SK-N-SH (cell line): ENCODE data around the gene THSD7B. TPM values are rescaled to one million over a fixed set of nuclear protein-coding genes. Genes with fewer than 3 reads are reported as not detected.
A peak's percentile ranks its signal among the peaks of the same experiment; 100 is the strongest.

ENCODE experiments used
- CTCF ChIA-PET: fragments of 300-600, 350-600 bp; formaldehyde crosslinking; extraction: SDS; loops from one replicate; lab custom pipeline; 2021; lab: Yijun Ruan, JAX
- POLR2A ChIA-PET: fragments of 350-600 bp; sonication (Branson Sonifier 250); formaldehyde crosslinking; extraction: SDS; loops from one replicate; lab custom pipeline; 2020; ENCODE audit warnings: antibody characterized with exemption, inconsistent platforms; lab: Yijun Ruan, JAX
- DNase-seq: peaks from one replicate; pipeline ENCODE4 v3.0.0; 2012
- H2AFZ ChIP-seq: fragments of 200-600 bp; sonication (generic); 2 replicates; pipeline ENCODE4 v1.8.1; 2016; ENCODE audit warnings: antibody characterized with exemption, mild to moderate bottlenecking, low read depth
- H3F3A ChIP-seq: fragments of 200-600 bp; sonication (generic); replicated peaks from 2 replicates; pipeline ENCODE3; 2016; ENCODE audit warnings: antibody characterized with exemption, mild to moderate bottlenecking; ENCODE audit not compliant: insufficient read depth
- H3K27ac ChIP-seq, 2 experiments: fragments of 200-500 bp in 1 of 2; fragments of 200-600 bp in 1 of 2; sonication (Bioruptor generic) in 1 of 2; sonication (generic), shearing (Covaris generic) in 1 of 2; 2 replicates each; pipeline versions ENCODE4 v1.5.1 to v1.6.1; 2014 to 2016; ENCODE audit warnings: low read depth in 2 of 2, inconsistent platforms in 1 of 2, low read length in 1 of 2, mild to moderate bottlenecking in 1 of 2, mixed read lengths in 1 of 2
- H3K27me3 ChIP-seq: fragments of 200-600 bp; sonication (generic), shearing (Covaris generic); 2 replicates; pipeline ENCODE4 v1.6.1; 2016; ENCODE audit warnings: mixed run types; ENCODE audit not compliant: insufficient read depth
- H3K36me3 ChIP-seq, 2 experiments: fragments of 200-500 bp in 1 of 2; fragments of 200-600 bp in 1 of 2; sonication (Bioruptor generic) in 1 of 2; sonication (generic) in 1 of 2; replicated peaks in 1 of 2; 2 replicates each; pipeline versions ENCODE3 to v1.5.1; 2014 to 2016; ENCODE audit warnings: low read length in 1 of 2, mild to moderate bottlenecking in 1 of 2; ENCODE audit not compliant: insufficient read depth in 2 of 2, control insufficient read depth in 1 of 2
- H3K4me1 ChIP-seq, 2 experiments: fragments of 200-500 bp in 1 of 2; fragments of 200-600 bp in 1 of 2; sonication (Bioruptor generic) in 1 of 2; sonication (generic), shearing (Covaris generic) in 1 of 2; 2 replicates each; pipeline versions ENCODE4 v1.5.1 to v1.6.1; 2014 to 2016; ENCODE audit warnings: low read depth in 1 of 2, low read length in 1 of 2, mixed run types in 1 of 2; ENCODE audit not compliant: insufficient read depth in 2 of 2, control insufficient read depth in 1 of 2
- H3K4me2 ChIP-seq: fragments of 200-600 bp; sonication (generic), shearing (Covaris generic); 2 replicates; pipeline ENCODE4 v1.6.1; 2017; ENCODE audit warnings: mixed run types
- H3K4me3 ChIP-seq, 2 experiments: fragments of 200-500 bp in 1 of 2; fragments of 200-600 bp in 1 of 2; sonication (Bioruptor generic) in 1 of 2; sonication (generic), shearing (Covaris generic) in 1 of 2; 2 replicates each; pipeline versions ENCODE4 v1.5.1 to v1.8.1; 2014 to 2016; ENCODE audit warnings: low read depth in 2 of 2, inconsistent platforms in 1 of 2, low read length in 1 of 2, mild to moderate bottlenecking in 1 of 2, mixed read lengths in 1 of 2, moderate library complexity in 1 of 2
- H3K79me2 ChIP-seq: fragments of 200-600 bp; sonication (generic); 2 replicates; pipeline ENCODE4 v1.8.1; 2017; ENCODE audit warnings: mild to moderate bottlenecking; ENCODE audit not compliant: insufficient read depth
- H3K9ac ChIP-seq: fragments of 200-600 bp; sonication (generic); 2 replicates; pipeline ENCODE4 v1.6.1; 2017; ENCODE audit warnings: mixed run types
- H3K9me2 ChIP-seq: fragments of 200-600 bp; sonication (generic); 2 replicates; pipeline ENCODE4 v1.6.1; 2017; ENCODE audit warnings: mixed run types
- H3K9me3 ChIP-seq: fragments of 200-600 bp; sonication (generic); 2 replicates; pipeline ENCODE4 v1.6.1; 2017; ENCODE audit warnings: mixed run types, mild to moderate bottlenecking, moderate library complexity
- H4K20me1 ChIP-seq: fragments of 200-600 bp; sonication (generic); 2 replicates; pipeline ENCODE4 v1.6.1; 2017; ENCODE audit warnings: mild to moderate bottlenecking, mixed run types; ENCODE audit not compliant: insufficient read depth
- CTCF ChIP-seq: fragments of 200-600 bp; sonication (generic); IDR thresholded peaks from 2 replicates; pipeline ENCODE4 v1.6.1; 2017; ENCODE audit warnings: antibody characterized with exemption, mild to moderate bottlenecking, moderate library complexity
- EP300 ChIP-seq, 2 experiments: IDR thresholded peaks; 2 replicates each; pipeline versions ENCODE4 v1.4.0 to v1.6.1; 2012; ENCODE audit warnings: borderline replicate concordance in 1 of 2, low read depth in 1 of 2, low read length in 1 of 2
- EZH2phosphoT487 ChIP-seq: fragments of 200-600 bp; sonication (generic); IDR thresholded peaks from 2 replicates; pipeline ENCODE4 v1.6.1; 2017; ENCODE audit warnings: low read depth, mixed run types, mild to moderate bottlenecking, antibody characterized with exemption, moderate library complexity, borderline replicate concordance
- FOSL2 ChIP-seq: IDR thresholded peaks from 2 replicates; pipeline ENCODE4 v1.4.0; 2012; ENCODE audit warnings: low read depth, mild to moderate bottlenecking, moderate library complexity, borderline replicate concordance
- MEF2A ChIP-seq: IDR thresholded peaks from 2 replicates; pipeline ENCODE4 v1.4.0; 2012; ENCODE audit warnings: low read depth, borderline replicate concordance
- MXI1 ChIP-seq: IDR thresholded peaks from 2 replicates; pipeline ENCODE4 v1.6.1; 2012; ENCODE audit warnings: mild to moderate bottlenecking, low read depth, low read length, improper control_type of control experiment
- POLR2AphosphoS5 ChIP-seq: IDR thresholded peaks from 2 replicates; pipeline ENCODE4 v1.6.1; 2012; ENCODE audit warnings: low read depth, low read length
- RXRA ChIP-seq: IDR thresholded peaks from 2 replicates; pipeline ENCODE4 v1.4.0; 2012; ENCODE audit warnings: low read depth, mild to moderate bottlenecking, borderline replicate concordance
- SMC3 ChIP-seq: IDR thresholded peaks from 2 replicates; pipeline ENCODE4 v1.6.1; 2012; ENCODE audit warnings: low read depth, low read length, improper control_type of control experiment
- TCF12 ChIP-seq: IDR thresholded peaks from 2 replicates; pipeline ENCODE4 v1.4.0; 2012
- USF1 ChIP-seq: IDR thresholded peaks from 2 replicates; pipeline ENCODE4 v1.4.0; 2012; ENCODE audit warnings: low read depth, borderline replicate concordance
- USF2 ChIP-seq: fragments of 150-350 bp; IDR thresholded peaks from 2 replicates; pipeline ENCODE4 v1.6.1; 2017; ENCODE audit warnings: antibody characterized with exemption, low read length, low read depth, borderline replicate concordance
- ZBTB33 ChIP-seq: IDR thresholded peaks from 2 replicates; pipeline ENCODE4 v1.4.0; 2012; ENCODE audit warnings: low read depth, borderline replicate concordance
- WGBS: methylation state at CpG from one replicate; pipeline ENCODE4 v1.1.6; 2017; ENCODE audit warnings: low lambda C conversion rate; 5-methylcytosine and 5-hydroxymethylcytosine counted together
- polyA plus RNA-seq, 3 experiments: library from polyadenylated mRNA; depleted of rRNA; stranded (reverse); fragments of >200 nt; gene quantifications; 2 replicates each; pipeline ENCODE4 v1.2.3, GENCODE V29; 2012

Gene THSD7B
- polyA plus RNA-seq, 1 of the 3 experiments (the other 2 are of a cell fraction) = not detected

- Histone ChIP-seq H2AFZ (peak overlapping the region; percentile 21), H3K4me2 (no peak overlapping the region; the same call in 1 of the 2 replicates), H3K36me3 (no peaks in the 10 kb centered on the region), H3K9me2 (no peaks in the 10 kb centered on the region), H3K79me2 (no peaks in the 10 kb centered on the region), H3K4me1 (peaks cover 0 to 11% of the 10 kb centered on the region in 2 experiments; a peak in 2 of 4 replicates), H3K9me3 (no peaks in the 10 kb centered on the region), H3F3A (peaks cover 10% of the 10 kb centered on the region), H3K9ac (no peak overlapping the region), H3K27ac (peak overlapping the region in 1 of 2 experiments; percentile 48; a peak in 2 of 4 replicates), H4K20me1 (no peaks in the 10 kb centered on the region), H3K27me3 (no peaks in the 10 kb centered on the region), H3K4me3 (no peak overlapping the region)
- POLR2A ChIA-PET = no interaction called here
- CTCF ChIA-PET = no interaction called here
- TF ChIP-seq TCF12 = no peak
- no peak for TF ChIP-seq CTCF
- TF ChIP-seq MEF2A = no peak
- no peak for TF ChIP-seq EZH2phosphoT487
- no peak for TF ChIP-seq POLR2AphosphoS5
- TF ChIP-seq MXI1 = no peak
- 5% methylated on average over 2 of the region's 2 CpGs for WGBS
- no peak for DNase-seq
Measured at GRCh38 chr2:137178951-137179377, 413.6 kb downstream of the THSD7B start.

GRCh38 chr2:137179542-137179941 is 414.2 kb downstream of the THSD7B start:
- Histone ChIP-seq H3K9me2 (no peaks in the 10 kb centered on the region), H4K20me1 (no peaks in the 10 kb centered on the region), H3K27ac (peak overlapping the region in 1 of 2 experiments; percentile 48; a peak in 1 of 4 replicates), H3F3A (peaks cover 10% of the 10 kb centered on the region), H3K9ac (no peak overlapping the region), H2AFZ (peak overlapping the region; percentile 21; the same call in 1 of the 2 replicates), H3K27me3 (no peaks in the 10 kb centered on the region), H3K4me3 (no peak overlapping the region), H3K36me3 (no peaks in the 10 kb centered on the region), H3K79me2 (no peaks in the 10 kb centered on the region), H3K4me2 (no peak overlapping the region; the same call in 1 of the 2 replicates), H3K9me3 (no peaks in the 10 kb centered on the region), H3K4me1 (peaks cover 0 to 12% of the 10 kb centered on the region in 2 experiments; a peak in 2 of 4 replicates)
- TF ChIP-seq FOSL2 (no peak), USF2 (no peak), SMC3 (no peak), RXRA (no peak), EP300 (IDR thresholded peaks at IDR 0.05; ENCODE audit: borderline replicate concordance in 1 of 2, low read depth in 1 of 2, low read length in 1 of 2) (no peak), MEF2A (no peak), ZBTB33 (no peak), USF1 (no peak)
- CTCF ChIA-PET = no interaction called here
- DNase-seq = no peak
- POLR2A ChIA-PET = no interaction called here
